DMS53 treated with DMSO at 0.1 percent for 48 hours (cell line): Measurements from ENCODE around the gene GABRR1.
"Not testable (repeated sequence)": the region's sequence is repeated elsewhere in the genome, so short reads cannot be mapped to it uniquely, and the experiment has no call there.

Experiments
- DNase-seq: peaks from one replicate; lab custom pipeline; 2025; ENCODE audit not compliant: unreplicated experiment; lab: John Stamatoyannopoulos, UW

GABRR1 gene

GRCh38 chr6:89160331-89161092 is 56.6 kb downstream of the GABRR1 start:
- no peak for DNase-seq

GRCh38 chr6:89154131-89154530 is 63.0 kb downstream of the GABRR1 start:
- no peak for DNase-seq

- no peak for DNase-seq
Measured at GRCh38 chr6:89148016-89148750, 69.0 kb downstream of the GABRR1 start.

GRCh38 chr6:89146718-89147700 is 70.1 kb downstream of the GABRR1 start:
- no peak for DNase-seq

GRCh38 chr6:89145956-89146717 is 71.0 kb downstream of the GABRR1 start, which contains the start of gene PM20D2:
PM20D2 (plus strand) TSS chr6:89146055; CDS start chr6:89146145, 90 bp downstream.
- peak; percentile 36 for DNase-seq

- no peak for DNase-seq
Measured at GRCh38 chr6:89145091-89145955, 71.8 kb downstream of the GABRR1 start.

GRCh38 chr6:89144354-89144906 is 72.7 kb downstream of the GABRR1 start:
- peak; percentile 22 for DNase-seq

GRCh38 chr6:89140347-89141156 is 76.6 kb downstream of the GABRR1 start:
- DNase-seq: peak; percentile 60

- DNase-seq: no peak
Measured at GRCh38 chr6:89139509-89140346, 77.4 kb downstream of the GABRR1 start.

- DNase-seq: no peak
Measured at GRCh38 chr6:89138173-89138572, 79.0 kb downstream of the GABRR1 start.

GRCh38 chr6:89134723-89135122 is 82.4 kb downstream of the GABRR1 start:
- DNase-seq: no peak

GRCh38 chr6:89133981-89134380 is 83.2 kb downstream of the GABRR1 start:
- no peak for DNase-seq

GRCh38 chr6:89132057-89132456 is 85.1 kb downstream of the GABRR1 start:
- DNase-seq: peak; percentile 65

- no peak for DNase-seq
Measured at GRCh38 chr6:89131599-89131998, 85.6 kb downstream of the GABRR1 start.

- not testable (repeated sequence) for DNase-seq
Measured at GRCh38 chr6:89128256-89128671, 88.9 kb downstream of the GABRR1 start.
